OCI-LY1 (cell line): Measurements from ENCODE around the gene LRRC8D.

ENCODE experiments used
- H2AFZ ChIP-seq: fragments of 200-600 bp; sonication (generic), shearing (Covaris generic); 2 replicates; pipeline ENCODE4 v1.6.0; 2014; ENCODE audit warnings: antibody characterized with exemption, mild to moderate bottlenecking, low read length
- H3F3A ChIP-seq: fragments of 200-600 bp; sonication (generic), shearing (Covaris generic); 2 replicates; pipeline ENCODE4 v1.6.0; 2014; ENCODE audit warnings: mild to moderate bottlenecking, antibody characterized with exemption, low read length, moderate library complexity; ENCODE audit not compliant: insufficient read depth
- H3K27ac ChIP-seq: fragments of 200-600 bp; sonication (generic); 2 replicates; pipeline ENCODE4 v1.5.1; 2014; ENCODE audit warnings: low read length, mixed run types, mild to moderate bottlenecking, low read depth; ENCODE audit not compliant: poor library complexity, severe bottlenecking
- H3K27me3 ChIP-seq: fragments of 200-600 bp; sonication (generic); 2 replicates; pipeline ENCODE4 v1.6.0; 2014; ENCODE audit warnings: antibody characterized with exemption, mild to moderate bottlenecking, low read length, moderate library complexity; ENCODE audit not compliant: insufficient read depth
- H3K36me3 ChIP-seq: fragments of 200-600 bp; sonication (generic); 2 replicates; pipeline ENCODE4 v1.6.1; 2014; ENCODE audit warnings: mild to moderate bottlenecking, antibody characterized with exemption, low read length, moderate library complexity, mixed read lengths; ENCODE audit not compliant: insufficient read depth
- H3K4me1 ChIP-seq: fragments of 200-600 bp; sonication (generic); 2 replicates; pipeline ENCODE4 v1.5.1; 2014; ENCODE audit warnings: mild to moderate bottlenecking, low read length, moderate library complexity; ENCODE audit not compliant: insufficient read depth, severe bottlenecking
- H3K4me2 ChIP-seq: fragments of 200-600 bp; sonication (generic), shearing (Covaris generic); 2 replicates; pipeline ENCODE4 v1.6.1; 2014; ENCODE audit warnings: low read length
- H3K4me3 ChIP-seq: fragments of 200-600 bp; sonication (generic); 2 replicates; pipeline ENCODE4 v1.5.1; 2014; ENCODE audit warnings: low read length, low read depth, mild to moderate bottlenecking, mixed read lengths; ENCODE audit not compliant: poor library complexity, severe bottlenecking
- H3K79me2 ChIP-seq: fragments of 200-600 bp; shearing (Covaris generic); 2 replicates; pipeline ENCODE4 v1.6.1; 2016; ENCODE audit warnings: mixed run types, low read length, mixed read lengths; ENCODE audit not compliant: insufficient read depth
- H3K9ac ChIP-seq: fragments of 200-600 bp; sonication (generic), shearing (Covaris generic); 2 replicates; pipeline ENCODE4 v1.6.1; 2014; ENCODE audit warnings: mild to moderate bottlenecking, low read length, mixed read lengths
- H3K9me2 ChIP-seq: fragments of 200-600 bp; sonication (generic), shearing (Covaris generic); 2 replicates; pipeline ENCODE4 v1.6.1; 2014; ENCODE audit warnings: low read depth, mild to moderate bottlenecking, low read length, mixed read lengths
- H3K9me3 ChIP-seq: fragments of 200-600 bp; shearing (Covaris generic); 2 replicates; pipeline ENCODE4 v1.6.1; 2014; ENCODE audit warnings: low read length, mixed read lengths
- H4K20me1 ChIP-seq: fragments of 200-600 bp; sonication (generic), shearing (Covaris generic); 2 replicates; pipeline ENCODE4 v1.6.0; 2016; ENCODE audit warnings: mild to moderate bottlenecking, low read length; ENCODE audit not compliant: insufficient read depth
- CTCF ChIP-seq: fragments of 200-600 bp; sonication (generic), shearing (Covaris generic); IDR thresholded peaks from 2 replicates; pipeline ENCODE4 v1.5.1; 2017; ENCODE audit warnings: mild to moderate bottlenecking, antibody characterized with exemption, low read length, moderate library complexity, mixed read lengths
- EZH2 ChIP-seq: fragments of 200-600 bp; sonication (generic), shearing (Covaris generic); IDR thresholded peaks from 2 replicates; pipeline ENCODE4 v1.8.0; 2017; ENCODE audit warnings: borderline replicate concordance, mixed run types, mild to moderate bottlenecking, antibody characterized with exemption, low read length, moderate library complexity, mixed read lengths

The LRRC8D gene

DNA sequence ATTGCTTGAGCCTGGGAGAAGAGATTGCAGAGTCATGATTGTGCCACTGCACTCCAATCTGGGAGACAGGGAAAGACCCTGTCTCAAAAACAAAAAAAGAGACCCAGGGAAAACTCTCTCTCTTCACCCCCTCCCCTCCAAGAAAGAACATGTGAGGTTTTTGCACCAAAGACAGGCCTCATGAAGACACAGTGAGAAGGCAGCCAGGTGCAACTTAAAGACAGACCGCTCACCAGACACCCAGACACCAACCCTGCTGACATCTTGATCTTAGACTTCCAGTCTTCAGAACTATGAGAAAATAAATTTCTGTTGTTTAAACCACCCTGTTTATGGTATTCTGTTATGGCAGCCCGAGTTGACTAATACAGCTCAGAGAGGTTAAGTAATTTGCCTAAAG, 13.3 kb upstream of the LRRC8D start:
- TF ChIP-seq CTCF, result no peak
- no peak for TF ChIP-seq EZH2
- H3K9me3 ChIP-seq, result no peaks in the 10 kb centered on the region
- no peaks in the 10 kb centered on the region for H4K20me1 ChIP-seq
- H3K79me2 ChIP-seq, result no peaks in the 10 kb centered on the region
- H3K4me2 ChIP-seq, result no peak overlapping the region
- no peaks in the 10 kb centered on the region for H3K9me2 ChIP-seq
- no peaks in the 10 kb centered on the region for H3F3A ChIP-seq
- no peak overlapping the region for H3K4me3 ChIP-seq
- H3K4me1 ChIP-seq, result no peaks in the 10 kb centered on the region
- H3K36me3 ChIP-seq, result no peaks in the 10 kb centered on the region
- no peak overlapping the region for H3K27ac ChIP-seq
- no peaks in the 10 kb centered on the region for H3K27me3 ChIP-seq
- H2AFZ ChIP-seq, result no peak overlapping the region
- H3K9ac ChIP-seq, result no peak overlapping the region

- H3K9me3 ChIP-seq, result no peaks in the 10 kb centered on the region
- no peak overlapping the region for H3K9ac ChIP-seq
- H4K20me1 ChIP-seq, result no peaks in the 10 kb centered on the region
- H3K4me3 ChIP-seq, result no peak overlapping the region
- H3K27ac ChIP-seq, result no peak overlapping the region
- no peak overlapping the region for H3K4me2 ChIP-seq
- no peaks in the 10 kb centered on the region for H3K36me3 ChIP-seq
- no peaks in the 10 kb centered on the region for H3F3A ChIP-seq
- H3K27me3 ChIP-seq, result no peaks in the 10 kb centered on the region
- no peaks in the 10 kb centered on the region for H3K9me2 ChIP-seq
- no peaks in the 10 kb centered on the region for H3K4me1 ChIP-seq
- H2AFZ ChIP-seq, result no peak overlapping the region
- TF ChIP-seq CTCF (no peak), EZH2 (no peak)
- no peaks in the 10 kb centered on the region for H3K79me2 ChIP-seq
These were observed 12.8 kb upstream of the LRRC8D start for GRCh38 chr1:89807983-89808382.

GRCh38 chr1:89808441-89809117, 12.3 kb upstream of the LRRC8D start:
- Histone ChIP-seq H3K9me3 (no peaks in the 10 kb centered on the region), H2AFZ (no peak overlapping the region), H3K79me2 (no peaks in the 10 kb centered on the region), H3K36me3 (no peaks in the 10 kb centered on the region), H3K4me1 (no peaks in the 10 kb centered on the region), H3K9ac (no peak overlapping the region), H3K4me2 (no peak overlapping the region), H3K27ac (no peak overlapping the region), H3K9me2 (no peaks in the 10 kb centered on the region), H3K4me3 (no peak overlapping the region), H4K20me1 (no peaks in the 10 kb centered on the region), H3F3A (no peaks in the 10 kb centered on the region), H3K27me3 (no peaks in the 10 kb centered on the region)
- TF ChIP-seq EZH2 (no peak), CTCF (no peak)
